Pancreas (tissue), 10 donors: Measurements from ENCODE around the gene TAF1B. TPM values are rescaled to one million over a fixed set of nuclear protein-coding genes. Genes with fewer than 3 reads are reported as not detected.
"Not testable (repeated sequence)": the region's sequence is repeated elsewhere in the genome, so short reads cannot be mapped to it uniquely, and the experiment has no call there.

ENCODE experiments used
- ATAC-seq, 4 donors: fragments of 200-7000 bp; cut with Tn5 transposase; one replicate each; pipeline versions ENCODE4 v1.8.0 to v1.9.1; 2020; ENCODE audit warnings: mild to moderate bottlenecking in 4 of 4, moderate library complexity in 4 of 4
- DNase-seq, 6 donors: peaks; one replicate each; pipeline ENCODE4 v3.0.0-alpha.2; 2020
- FAIRE-seq: peaks from 2 replicates; lab custom pipeline; 2012; peaks lifted over from hg19 to GRCh38; lab: Jason Lieb, UNC
- H3K27ac ChIP-seq, 4 donors: fragments of 200-600 bp; sonication (generic); 1 replicate in 3 of 4; 2 replicates in 1 of 4; pipeline versions ENCODE4 v1.5.0 to v1.8.0; 2020
- H3K27me3 ChIP-seq, 4 donors: fragments of 200-600 bp; one replicate each; pipeline ENCODE4 v1.8.0; 2021
- H3K36me3 ChIP-seq, 3 donors: fragments of 200-600 bp; sonication (generic) in 1 of 3; one replicate each; pipeline versions ENCODE4 v1.5.0 to v1.8.0; 2020 to 2021
- H3K4me1 ChIP-seq, 3 donors: fragments of 200-600 bp; one replicate each; pipeline ENCODE4 v1.8.0; 2021
- H3K4me3 ChIP-seq, 4 donors: fragments of 200-600 bp; sonication (generic) in 2 of 4; one replicate each; pipeline versions ENCODE4 v1.5.0 to v1.8.0; 2020 to 2021
- H3K9me3 ChIP-seq, 4 donors: fragments of 200-600 bp; one replicate each; pipeline ENCODE4 v1.8.0; 2021
- WGBS, 2 donors: extraction: QIAGEN DNeasy Blood & Tissue Kit; methylation state at CpG; one replicate each; pipeline ENCODE4 v1.1.7; 2013; 5-methylcytosine and 5-hydroxymethylcytosine counted together
- intact Hi-C, 3 donors: fragments of 100-400 bp; cut with DNase I; formaldehyde crosslinking; loops; one replicate each; pipeline versions ENCODE4 v1.11.1 to v1.14.2; 2022
- polyA plus RNA-seq, 2 donors: library from polyadenylated mRNA; stranded (reverse); fragments of 200-250 nt; gene quantifications; one replicate each; pipeline ENCODE4 v1.2.3, GENCODE V29; 2013
- total RNA-seq, 6 donors: library from RNA; stranded (reverse); fragmentation: NEBNext Ultra II Directional in 4 of 6; extraction: Animal tissue kit (Norgen Biotek cat#: 25700) in 4 of 6; gene quantifications; one replicate each; pipeline versions ENCODE4 v1.2.1 to v1.2.4, GENCODE V29; 2021 to 2023
- TF ChIP-seq, protein P1 (sequence below), 4 donors: fragments of 200-600 bp; sonication (generic) in 3 of 4; IDR thresholded peaks; one replicate each; pipeline versions ENCODE4 v1.5.0 to v1.8.0; 2021; ENCODE audit warnings: antibody characterized with exemption in 4 of 4
- donor health status: healthy with polysubstance abuse.
- donor health status: DM: no; HTN: no; CAD: no; lungs with moderate emphysema.
- donor health status: DM: no; HTN: no; CAD: no.
- donor health status: control.
- donor health status: control.
- donor health status: Bipolar disorder and iron deficiency.
- donor health status: DM: yes; HTN: yes; CAD: no.
- donor health status: DM: no; HTN: no; CAD: no.
- donor health status: DM: no; HTN: no; CAD: no.
- donor health status: DM: yes; HTN: yes; CAD: no.

The TAF1B gene
- total and polyA plus RNA-seq, 8 donors = 2.3 to 11.4 (median 5.8) TPM

GRCh38 chr2:9918275-9918674 is 75.0 kb downstream of the TAF1B start:
- Histone ChIP-seq H3K27me3 (no peaks in the 10 kb centered on the region), H3K4me3 (no peak overlapping the region), H3K36me3 (peaks cover 0 to 4% (median 0%) of the 10 kb centered on the region in 3 donors), H3K27ac (no peak overlapping the region), H3K4me1 (no peaks in the 10 kb centered on the region), H3K9me3 (no peaks in the 10 kb centered on the region)
- ATAC-seq (no peak), FAIRE-seq (no peak), DNase-seq (no peak)
- intact Hi-C loops = no loop called here
- TF ChIP-seq, protein P1, sequence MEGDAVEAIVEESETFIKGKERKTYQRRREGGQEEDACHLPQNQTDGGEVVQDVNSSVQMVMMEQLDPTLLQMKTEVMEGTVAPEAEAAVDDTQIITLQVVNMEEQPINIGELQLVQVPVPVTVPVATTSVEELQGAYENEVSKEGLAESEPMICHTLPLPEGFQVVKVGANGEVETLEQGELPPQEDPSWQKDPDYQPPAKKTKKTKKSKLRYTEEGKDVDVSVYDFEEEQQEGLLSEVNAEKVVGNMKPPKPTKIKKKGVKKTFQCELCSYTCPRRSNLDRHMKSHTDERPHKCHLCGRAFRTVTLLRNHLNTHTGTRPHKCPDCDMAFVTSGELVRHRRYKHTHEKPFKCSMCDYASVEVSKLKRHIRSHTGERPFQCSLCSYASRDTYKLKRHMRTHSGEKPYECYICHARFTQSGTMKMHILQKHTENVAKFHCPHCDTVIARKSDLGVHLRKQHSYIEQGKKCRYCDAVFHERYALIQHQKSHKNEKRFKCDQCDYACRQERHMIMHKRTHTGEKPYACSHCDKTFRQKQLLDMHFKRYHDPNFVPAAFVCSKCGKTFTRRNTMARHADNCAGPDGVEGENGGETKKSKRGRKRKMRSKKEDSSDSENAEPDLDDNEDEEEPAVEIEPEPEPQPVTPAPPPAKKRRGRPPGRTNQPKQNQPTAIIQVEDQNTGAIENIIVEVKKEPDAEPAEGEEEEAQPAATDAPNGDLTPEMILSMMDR (IDR thresholded peaks at IDR 0.05) = no peak
- 66 to 79% methylated on average over 2 of the region's 2 CpGs for WGBS, 2 donors

GRCh38 chr2:9919512-9919911 is 76.2 kb downstream of the TAF1B start:
- H3K36me3 ChIP-seq = no peaks in the 10 kb centered on the region
- 74 to 83% methylated on average over 3 of the region's 3 CpGs for WGBS, 2 donors
- ATAC-seq (no peak), FAIRE-seq (no peak), DNase-seq (no peak)
- no peaks in the 10 kb centered on the region for H3K4me1 ChIP-seq
- TF ChIP-seq, protein P1 (IDR thresholded peaks at IDR 0.05) = no peak
- H3K9me3 ChIP-seq = no peaks in the 10 kb centered on the region
- no peak overlapping the region for H3K4me3 ChIP-seq
- intact Hi-C loops = no loop called here
- no peak overlapping the region for H3K27ac ChIP-seq
- H3K27me3 ChIP-seq = no peaks in the 10 kb centered on the region

- H3K27me3 ChIP-seq, FAIRE-seq, intact Hi-C loops, DNase-seq, H3K36me3 ChIP-seq, H3K27ac ChIP-seq, H3K4me1 ChIP-seq, H3K4me3 ChIP-seq, ATAC-seq, H3K9me3 ChIP-seq: not testable (repeated sequence)
- 75 to 89% methylated on average over 2 of the region's 2 CpGs for WGBS, 2 donors
These were observed 83.7 kb downstream of the TAF1B start for GRCh38 chr2:9927020-9927419.

- WGBS, 2 donors = 85 to 96% methylated on average over 4 of the region's 4 CpGs
- Histone ChIP-seq H3K9me3 (no peaks in the 10 kb centered on the region), H3K27me3 (no peaks in the 10 kb centered on the region), H3K4me3 (no peak overlapping the region), H3K27ac (no peak overlapping the region), H3K4me1 (peaks cover 0 to 11% (median 8%) of the 10 kb centered on the region in 3 donors), H3K36me3 (peaks cover 0 to 4% (median 0%) of the 10 kb centered on the region in 3 donors)
- FAIRE-seq (no peak), DNase-seq (no peak), ATAC-seq (no peak)
- TF ChIP-seq, protein P1 (IDR thresholded peaks at IDR 0.05) = no peak
- intact Hi-C loops = no loop called here
These were observed 94.0 kb downstream of the TAF1B start for GRCh38 chr2:9937258-9937657.

- DNase-seq = no peak
These were observed 94.7 kb downstream of the TAF1B start for GRCh38 chr2:9937968-9938367.

More at GRCh38 chr2:9937968-9938367, 94.7 kb downstream of the TAF1B start:
- FAIRE-seq (no peak), ATAC-seq (no peak)
- H3K27ac ChIP-seq = no peak overlapping the region
- H3K4me3 ChIP-seq = no peak overlapping the region
- no peaks in the 10 kb centered on the region for H3K27me3 ChIP-seq
- TF ChIP-seq, protein P1 (IDR thresholded peaks at IDR 0.05) = no peak
- H3K9me3 ChIP-seq = no peaks in the 10 kb centered on the region
- intact Hi-C loops = no loop called here
- H3K36me3 ChIP-seq = peaks cover 0 to 4% (median 0%) of the 10 kb centered on the region in 3 donors
- 77 to 85% methylated on average over 9 of the region's 9 CpGs for WGBS, 2 donors
- H3K4me1 ChIP-seq = peaks cover 0 to 11% (median 8%) of the 10 kb centered on the region in 3 donors
